Measurements from ENCODE around the gene KLB.

GRCh38 chr4:39472396-39472795 lies 65.7 kb downstream of the KLB start:
- no peak for TF ChIP-seq POLR2A (IDR thresholded peaks at IDR 0.05)
- no peak for TF ChIP-seq CTCF (IDR thresholded peaks at IDR 0.05)
- TF ChIP-seq POLR2AphosphoS5 (IDR thresholded peaks at IDR 0.05), result no peak
